Measurements from ENCODE around the gene RAB22A.

The RAB22A gene

GRCh38 chr20:58309591-58310290, at the start of gene RAB22A:
TSS of gene RAB22A (plus strand) at chr20:58309715. CDS start at chr20:58309977, 262 bp downstream.
- DNase-seq (ENCODE audit: low read depth), result peak; percentile 70
- TF ChIP-seq CTCF (conservative IDR thresholded peaks at IDR 0.05; ENCODE audit: control insufficient read depth, insufficient read depth, low read depth, low read length), result no peak
- H3K4me3 ChIP-seq (ENCODE audit: control insufficient read depth, low read depth, low read length), result peak within 1 kb of the TSS; percentile 89

- DNase-seq (ENCODE audit: low read depth), result peak; percentile 25
- TF ChIP-seq CTCF (conservative IDR thresholded peaks at IDR 0.05; ENCODE audit: control insufficient read depth, insufficient read depth, low read depth, low read length), result no peak
- H3K4me3 ChIP-seq (ENCODE audit: control insufficient read depth, low read depth, low read length), result no peak overlapping the region
These were observed 49.5 kb upstream of the RAB22A start for GRCh38 chr20:58260006-58260405.

- no peak for TF ChIP-seq CTCF (conservative IDR thresholded peaks at IDR 0.05; ENCODE audit: control insufficient read depth, insufficient read depth, low read depth, low read length)
- no peak for DNase-seq (ENCODE audit: low read depth)
- H3K4me3 ChIP-seq (ENCODE audit: control insufficient read depth, low read depth, low read length), result no peak overlapping the region
These were observed 47.9 kb upstream of the RAB22A start for GRCh38 chr20:58261660-58262059.

GRCh38 chr20:58264271-58264670, 45.2 kb upstream of the RAB22A start:
- TF ChIP-seq CTCF (conservative IDR thresholded peaks at IDR 0.05; ENCODE audit: control insufficient read depth, insufficient read depth, low read depth, low read length), result no peak
- DNase-seq (ENCODE audit: low read depth), result no peak
- H3K4me3 ChIP-seq (ENCODE audit: control insufficient read depth, low read depth, low read length), result no peak overlapping the region

GRCh38 chr20:58267389-58268215, 41.9 kb upstream of the RAB22A start:
- DNase-seq (ENCODE audit: low read depth), result no peak
- TF ChIP-seq CTCF (conservative IDR thresholded peaks at IDR 0.05; ENCODE audit: control insufficient read depth, insufficient read depth, low read depth, low read length), result no peak
- no peak overlapping the region for H3K4me3 ChIP-seq (ENCODE audit: control insufficient read depth, low read depth, low read length)

GRCh38 chr20:58268421-58268821, 41.1 kb upstream of the RAB22A start:
- no peak for TF ChIP-seq CTCF (conservative IDR thresholded peaks at IDR 0.05; ENCODE audit: control insufficient read depth, insufficient read depth, low read depth, low read length)
- no peak overlapping the region for H3K4me3 ChIP-seq (ENCODE audit: control insufficient read depth, low read depth, low read length)
- DNase-seq (ENCODE audit: low read depth), result no peak

Measured in fibroblast of mammary gland (primary cell).